HG02943 (cell line): Measurements from ENCODE around the gene UQCRFS1.
"Not testable (repeated sequence)": the region's sequence is repeated elsewhere in the genome, so short reads cannot be mapped to it uniquely, and the experiment has no call there.

ENCODE experiments used
- ATAC-seq: cut with Tn5 transposase; IDR thresholded peaks from one replicate; pipeline ENCODE4 v1.9.1; 2021; ENCODE audit warnings: mild to moderate bottlenecking, low read depth, moderate library complexity; ENCODE audit not compliant: unreplicated experiment

UQCRFS1 gene

DNA sequence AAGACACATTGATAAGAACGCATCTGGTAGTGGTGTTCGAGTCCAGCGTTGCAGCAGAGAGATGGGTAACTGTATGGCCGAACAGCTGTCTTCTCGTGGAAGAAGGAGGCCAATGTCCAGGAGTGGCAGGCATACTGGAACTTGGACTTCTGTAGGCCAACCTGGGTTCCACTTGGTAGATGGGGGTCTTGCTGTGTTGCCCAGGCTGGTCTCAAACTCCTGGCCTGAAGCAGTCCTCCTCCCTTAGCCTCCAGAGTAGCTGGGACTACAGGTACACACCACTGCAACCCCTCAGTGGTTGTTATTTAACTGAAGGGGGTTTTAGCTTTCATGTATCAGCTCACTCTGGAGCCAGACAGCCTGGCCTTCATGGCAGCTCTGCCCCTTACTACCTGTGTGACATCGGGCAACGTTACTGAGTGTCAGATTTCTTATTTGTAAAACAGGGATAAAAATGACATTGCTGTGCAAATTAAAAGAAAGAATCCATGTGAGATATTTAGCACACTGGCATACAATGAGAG, 2.4 kb upstream of the UQCRFS1 start:
- no peak for ATAC-seq

DNA sequence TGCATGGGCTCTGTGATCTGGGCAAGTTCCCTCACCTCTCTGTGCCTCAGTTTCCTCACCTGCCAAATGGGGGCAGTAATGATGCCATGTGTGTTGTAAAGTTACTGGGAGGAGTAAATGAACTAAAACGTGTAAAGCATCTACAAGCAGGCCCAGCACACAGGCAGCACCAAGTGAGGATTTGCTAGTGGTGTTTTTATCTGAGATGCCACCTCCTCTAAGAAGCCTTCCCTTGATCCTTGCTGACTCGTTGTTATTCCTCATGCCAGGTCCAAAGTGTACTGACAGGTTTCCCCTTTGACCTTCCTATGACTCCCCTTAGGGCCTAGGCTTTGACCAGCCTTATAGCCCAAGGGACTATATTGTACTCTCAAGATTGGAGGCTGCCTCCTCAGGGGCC, 1.5 kb upstream of the UQCRFS1 start:
- no peak for ATAC-seq

- ATAC-seq: no peak
Measured at GRCh38 chr19:29212356-29212647, 649 bp downstream of the UQCRFS1 start.

DNA sequence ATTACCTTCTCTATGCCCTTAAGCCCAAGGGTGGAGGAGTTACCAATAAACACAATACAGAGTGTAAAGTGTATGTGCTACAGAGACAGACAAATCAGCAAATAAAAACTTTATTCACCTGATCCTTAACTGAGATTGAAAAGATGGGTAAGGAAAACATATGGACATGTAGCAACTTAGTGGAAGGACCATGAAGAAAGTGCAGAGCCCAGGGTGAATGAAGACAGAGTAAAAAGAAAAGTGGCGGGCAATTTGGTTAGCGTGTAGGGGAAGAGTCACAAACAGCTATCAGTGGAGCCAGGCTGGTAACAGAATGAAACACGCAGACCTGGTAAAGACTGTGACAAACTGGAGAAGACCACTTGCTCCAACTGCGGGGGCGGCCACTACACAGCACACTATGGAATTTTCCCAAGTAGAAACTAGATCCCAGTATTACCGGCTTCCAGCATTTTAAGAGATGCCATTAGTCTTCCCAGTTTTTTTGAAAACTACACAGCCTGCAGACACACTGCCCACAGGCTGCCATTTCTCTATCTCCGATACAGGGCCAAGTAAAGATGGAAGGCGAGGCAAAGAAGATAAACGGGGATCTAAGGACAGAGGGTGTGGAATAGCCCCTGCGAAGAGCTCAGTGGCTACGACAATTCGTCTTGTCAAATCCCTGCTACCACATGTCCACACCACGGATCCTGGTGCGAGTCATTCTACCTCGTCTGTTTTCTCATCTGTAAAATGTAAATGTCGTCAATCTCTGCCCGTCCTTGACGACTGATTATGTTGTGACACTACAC, 1.2 kb downstream of the UQCRFS1 start:
- no peak for ATAC-seq

DNA sequence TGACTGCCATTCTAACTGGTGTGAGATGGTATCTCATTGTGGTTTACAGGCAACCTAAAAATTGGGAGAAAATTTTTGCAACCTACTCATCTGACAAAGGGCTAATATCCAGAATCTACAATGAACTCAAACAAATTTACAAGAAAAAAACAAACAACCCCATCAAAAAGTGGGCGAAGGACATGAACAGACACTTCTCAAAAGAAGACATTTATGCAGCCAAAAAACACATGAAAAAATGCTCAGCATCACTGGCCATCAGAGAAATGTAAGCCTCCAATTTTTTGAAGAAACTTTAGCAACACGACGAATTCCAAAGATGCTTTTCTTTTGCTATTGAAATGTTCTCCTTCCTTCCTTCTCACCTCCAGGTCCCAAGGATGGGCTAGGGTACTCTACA, 1.9 kb downstream of the UQCRFS1 start:
- not testable (repeated sequence) for ATAC-seq

DNA sequence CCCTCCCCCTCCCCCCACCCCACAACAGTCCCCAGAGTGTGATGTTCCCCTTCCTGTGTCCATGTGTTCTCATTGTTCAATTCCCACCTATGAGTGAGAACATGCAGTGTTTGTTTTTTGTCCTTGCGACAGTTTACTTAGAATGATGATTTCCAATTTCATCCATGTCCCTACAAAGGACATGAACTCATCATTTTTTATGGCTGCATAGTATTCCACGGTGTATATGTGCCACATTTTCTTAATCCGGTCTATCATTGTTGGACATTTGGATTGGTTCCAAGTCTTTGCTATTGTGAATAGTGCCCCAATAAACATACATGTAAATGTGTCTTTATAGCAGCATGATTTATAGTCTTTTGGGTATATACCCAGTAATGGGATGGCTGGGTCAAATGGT, 2.4 kb downstream of the UQCRFS1 start:
- ATAC-seq: not testable (repeated sequence)

DNA sequence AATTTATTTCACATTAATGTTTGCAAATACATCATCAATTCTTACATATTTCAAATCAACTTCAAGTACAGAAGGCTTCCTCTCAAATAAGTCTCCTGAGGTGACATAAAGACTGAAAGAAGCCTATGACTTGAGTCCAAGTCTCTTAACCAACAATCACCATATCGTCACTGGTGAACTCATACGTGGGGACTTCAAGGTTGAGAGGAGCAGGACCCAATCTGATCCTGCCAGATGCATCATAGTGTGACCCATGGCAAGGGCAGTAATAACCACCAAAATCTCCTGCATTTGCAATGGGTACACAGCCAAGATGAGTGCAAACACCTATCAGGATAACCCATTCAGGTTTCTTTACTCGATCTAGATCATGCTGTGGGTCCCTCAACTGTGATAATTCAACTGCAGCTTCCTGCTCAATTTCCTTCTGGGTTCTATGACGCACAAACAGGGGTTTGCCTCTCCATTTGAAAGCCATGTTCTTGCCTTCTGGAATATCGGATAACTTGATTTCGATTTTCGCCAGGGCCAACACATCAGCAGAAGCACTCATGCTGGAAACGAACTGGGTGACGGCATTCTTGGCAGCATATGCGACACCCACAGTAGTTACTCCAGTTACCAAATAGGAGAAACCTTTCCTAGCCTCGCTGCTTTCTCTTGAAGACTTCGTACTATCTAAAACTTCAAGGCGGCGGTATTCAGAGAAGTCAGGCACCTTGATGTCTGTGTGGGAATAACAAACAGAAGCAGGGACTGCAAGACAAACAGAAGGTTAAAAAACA, 5.4 kb downstream of the UQCRFS1 start:
- not testable (repeated sequence) for ATAC-seq

DNA sequence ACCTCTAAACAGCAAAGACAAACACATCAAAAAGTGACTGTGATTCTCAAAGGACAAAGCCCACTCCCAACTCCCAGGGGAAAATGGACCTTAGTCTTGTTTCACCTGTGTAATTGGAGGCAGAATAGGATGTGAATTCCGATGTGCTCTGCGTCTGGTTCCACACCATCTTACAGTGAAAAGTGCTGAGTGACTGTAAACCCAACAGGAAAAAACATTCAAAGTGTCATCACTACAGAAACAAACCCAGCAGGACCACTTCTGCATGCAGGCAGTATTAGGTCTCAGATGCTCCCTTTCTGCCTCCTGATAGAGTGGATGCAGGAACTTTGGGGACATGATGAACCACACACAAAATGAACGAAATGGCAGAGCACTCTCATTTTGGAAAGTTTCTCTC, 6.5 kb downstream of the UQCRFS1 start:
- no peak for ATAC-seq

GRCh38 chr19:29202281-29202680, 10.7 kb downstream of the UQCRFS1 start:
- no peak for ATAC-seq

DNA sequence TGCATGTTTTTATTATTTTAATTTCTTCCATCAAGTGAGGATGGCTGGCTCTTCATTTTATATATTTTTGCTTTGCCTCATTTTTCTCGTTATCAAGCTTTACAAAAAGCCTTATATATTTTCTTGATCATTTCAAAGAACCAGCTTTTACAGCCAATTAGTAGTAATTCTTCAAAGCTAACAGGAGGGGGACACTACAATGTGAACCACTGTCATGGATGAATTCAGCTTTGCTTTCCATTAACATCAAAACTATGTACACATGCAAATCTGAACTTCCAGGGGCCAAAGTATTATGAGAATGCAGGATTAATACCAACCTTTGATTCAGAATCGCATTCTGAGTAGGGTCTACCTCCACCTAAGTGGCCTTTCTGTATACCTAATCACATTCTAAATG, 11.1 kb downstream of the UQCRFS1 start:
- no peak for ATAC-seq

DNA sequence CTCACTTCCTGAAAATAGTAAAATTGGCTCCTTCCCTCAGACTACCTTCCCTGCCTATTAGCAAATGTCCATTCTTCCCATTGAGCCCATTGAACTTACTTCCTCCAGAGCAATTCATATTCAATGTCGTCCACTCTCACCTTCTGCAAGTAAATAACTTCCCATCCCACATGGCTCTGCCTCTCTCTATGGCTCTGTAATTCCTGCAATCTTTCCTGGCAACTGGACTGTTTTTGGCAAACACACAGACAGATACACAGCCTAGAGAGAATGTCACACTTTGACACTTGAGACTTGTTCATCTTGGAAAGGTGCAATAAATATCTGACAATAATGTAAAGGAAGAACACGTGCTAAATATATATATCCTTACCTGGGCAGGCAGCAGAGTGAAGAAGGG, 18.3 kb downstream of the UQCRFS1 start:
- no peak for ATAC-seq

GRCh38 chr19:29193155-29193554, 19.8 kb downstream of the UQCRFS1 start:
- ATAC-seq: no peak

GRCh38 chr19:29191005-29191404, 21.9 kb downstream of the UQCRFS1 start:
- ATAC-seq: no peak

DNA sequence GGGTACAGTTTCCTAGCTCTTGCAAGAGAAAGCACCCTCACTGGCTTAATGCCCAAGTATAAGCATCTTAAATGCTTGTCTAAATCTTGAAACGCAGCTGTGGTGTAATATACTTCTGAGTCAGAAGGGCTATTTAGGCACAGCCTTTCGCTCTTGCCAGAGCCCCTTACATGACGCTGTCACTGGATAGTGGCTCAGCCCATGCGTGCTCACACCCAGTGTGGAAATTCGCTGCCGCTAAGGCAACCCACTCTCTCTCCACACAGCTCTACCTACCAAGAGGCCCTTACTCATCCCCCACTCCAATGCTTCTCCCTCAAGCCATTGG, 24.0 kb downstream of the UQCRFS1 start:
- ATAC-seq: no peak

- no peak for ATAC-seq
Measured at GRCh38 chr19:29188289-29189032, 24.5 kb downstream of the UQCRFS1 start.

GRCh38 chr19:29187676-29188075, 25.3 kb downstream of the UQCRFS1 start:
- no peak for ATAC-seq

GRCh38 chr19:29185427-29185826, 27.5 kb downstream of the UQCRFS1 start:
- ATAC-seq: no peak

GRCh38 chr19:29176981-29177754, 35.8 kb downstream of the UQCRFS1 start:
- ATAC-seq: no peak

GRCh38 chr19:29173896-29174295, 39.1 kb downstream of the UQCRFS1 start:
- no peak for ATAC-seq

DNA sequence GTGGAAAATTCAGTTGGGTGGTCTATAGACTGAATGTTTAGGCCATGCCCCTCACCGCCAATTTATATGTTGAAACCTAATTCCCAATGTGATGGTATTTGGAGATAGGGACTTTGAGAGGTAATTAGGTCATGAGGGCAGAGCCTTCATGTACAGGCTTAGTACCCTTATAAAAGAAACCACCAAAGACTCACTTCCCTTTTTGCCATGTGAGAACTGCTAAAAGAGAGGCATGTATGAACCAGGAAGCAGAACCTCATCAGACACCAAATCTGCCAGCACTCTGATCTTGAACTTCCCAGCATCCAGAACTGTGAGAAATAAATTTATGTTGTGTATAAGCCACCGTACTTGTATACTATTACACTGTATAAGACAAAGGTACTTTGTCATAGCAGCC, 40.6 kb downstream of the UQCRFS1 start:
- no peak for ATAC-seq

DNA sequence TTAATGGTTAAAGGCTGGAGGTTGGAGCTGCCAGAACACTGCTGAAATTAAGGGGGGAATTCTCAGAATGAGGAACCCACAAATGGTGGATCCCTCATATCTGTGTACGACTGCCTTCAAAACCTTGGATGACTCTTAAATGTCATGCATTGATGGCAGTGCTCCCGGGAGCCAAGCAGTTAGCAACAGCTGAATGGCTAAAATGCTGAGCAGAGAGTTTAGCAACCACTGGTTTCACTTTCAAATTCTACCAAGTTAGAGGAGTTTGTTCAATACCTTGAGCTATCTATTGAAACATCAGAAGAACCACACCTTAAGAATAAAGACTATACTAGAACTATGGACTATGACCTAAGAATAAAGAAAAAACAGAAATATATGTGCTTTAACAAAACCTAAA, 41.4 kb downstream of the UQCRFS1 start:
- no peak for ATAC-seq
